ENCODE measurements around the gene DCBLD1. TPM values are rescaled to one million over a fixed set of nuclear protein-coding genes. Genes with fewer than 3 reads are reported as not detected.
A peak's percentile ranks its signal among the peaks of the same experiment; 100 is the strongest.

DCBLD1 gene
- total RNA-seq, 1 donor from 2014 or later, result 14.2 TPM

DNA sequence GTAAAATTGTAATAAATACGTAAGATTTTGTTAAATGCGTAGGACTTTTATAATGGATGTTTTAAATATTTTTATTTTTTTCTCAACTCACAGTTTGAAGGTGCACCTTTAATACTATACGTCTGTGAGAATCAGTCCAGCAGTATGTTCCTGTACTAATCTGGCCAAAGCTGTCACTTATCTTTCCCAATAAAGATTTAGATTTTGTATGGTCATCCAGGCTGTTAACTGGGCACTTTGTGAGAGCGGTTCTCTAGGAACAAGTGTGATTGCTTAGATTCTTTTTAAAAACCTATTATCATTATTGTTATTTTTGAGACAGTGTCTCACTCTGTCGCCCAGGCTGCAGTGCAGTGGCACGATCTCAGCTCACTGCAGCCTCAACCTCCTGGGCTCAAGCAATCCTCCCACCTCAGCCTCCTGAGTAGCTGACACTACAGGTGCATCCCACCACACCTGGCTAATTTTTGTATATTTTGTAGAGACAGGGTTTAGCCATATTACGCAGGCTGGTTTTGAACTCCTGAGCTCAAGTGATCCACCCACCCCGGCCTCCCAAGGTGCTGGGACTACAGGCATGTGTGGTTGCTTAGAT is 1.7 kb downstream of the DCBLD1 start:
- Histone ChIP-seq H3K4me3 (peak overlapping the region; percentile 52 to 84), H3K27ac (peak overlapping the region; percentile 92), H3K36me3 (no peaks in the 10 kb centered on the region), H3K4me1 (peaks cover 46% of the 10 kb centered on the region), H3K27me3 (no peaks in the 10 kb centered on the region), H3K9me3 (no peaks in the 10 kb centered on the region)
- intact Hi-C loops (cut with DNase I), result no loop called here
- DNase-seq (ENCODE audit: extremely low spot score in 2 of 2), result no peak
- TF ChIP-seq POLR2AphosphoS5 (IDR thresholded peaks at IDR 0.05; ENCODE audit: insufficient read depth in 1 of 2, low read depth in 1 of 2) (no peak), POLR2A (IDR thresholded peaks at IDR 0.05) (no peak)
- TF ChIP-seq, protein P1, sequence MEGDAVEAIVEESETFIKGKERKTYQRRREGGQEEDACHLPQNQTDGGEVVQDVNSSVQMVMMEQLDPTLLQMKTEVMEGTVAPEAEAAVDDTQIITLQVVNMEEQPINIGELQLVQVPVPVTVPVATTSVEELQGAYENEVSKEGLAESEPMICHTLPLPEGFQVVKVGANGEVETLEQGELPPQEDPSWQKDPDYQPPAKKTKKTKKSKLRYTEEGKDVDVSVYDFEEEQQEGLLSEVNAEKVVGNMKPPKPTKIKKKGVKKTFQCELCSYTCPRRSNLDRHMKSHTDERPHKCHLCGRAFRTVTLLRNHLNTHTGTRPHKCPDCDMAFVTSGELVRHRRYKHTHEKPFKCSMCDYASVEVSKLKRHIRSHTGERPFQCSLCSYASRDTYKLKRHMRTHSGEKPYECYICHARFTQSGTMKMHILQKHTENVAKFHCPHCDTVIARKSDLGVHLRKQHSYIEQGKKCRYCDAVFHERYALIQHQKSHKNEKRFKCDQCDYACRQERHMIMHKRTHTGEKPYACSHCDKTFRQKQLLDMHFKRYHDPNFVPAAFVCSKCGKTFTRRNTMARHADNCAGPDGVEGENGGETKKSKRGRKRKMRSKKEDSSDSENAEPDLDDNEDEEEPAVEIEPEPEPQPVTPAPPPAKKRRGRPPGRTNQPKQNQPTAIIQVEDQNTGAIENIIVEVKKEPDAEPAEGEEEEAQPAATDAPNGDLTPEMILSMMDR (IDR thresholded peaks at IDR 0.05), result no peak

DNA sequence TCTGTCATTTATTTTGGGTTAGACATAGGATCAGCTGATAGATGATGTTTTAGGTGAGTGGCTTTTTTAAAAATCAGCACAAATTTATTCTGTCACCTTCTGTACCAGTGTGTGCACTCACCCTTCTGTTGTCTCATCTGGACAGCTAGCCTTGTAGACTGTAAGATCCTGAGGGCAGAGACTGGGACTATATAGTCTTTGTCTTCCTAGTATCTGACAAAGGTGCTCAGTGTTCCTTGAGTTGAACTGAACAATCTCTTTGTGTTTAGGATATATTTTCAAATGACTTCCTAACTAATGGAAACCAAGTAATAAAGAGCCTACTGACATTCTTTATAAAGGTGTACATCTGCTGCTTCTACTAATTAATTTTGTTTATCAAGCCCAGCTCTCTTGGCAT is 3.0 kb downstream of the DCBLD1 start:
- Histone ChIP-seq H3K4me1 (peaks cover 47% of the 10 kb centered on the region), H3K27me3 (no peaks in the 10 kb centered on the region), H3K9me3 (no peaks in the 10 kb centered on the region), H3K27ac (peak overlapping the region; percentile 64), H3K36me3 (no peaks in the 10 kb centered on the region), H3K4me3 (no peak overlapping the region)
- intact Hi-C loops (cut with DNase I), result no loop called here
- DNase-seq (ENCODE audit: extremely low spot score in 2 of 2), result no peak
- TF ChIP-seq, protein P1 (IDR thresholded peaks at IDR 0.05), result no peak
- TF ChIP-seq POLR2AphosphoS5 (IDR thresholded peaks at IDR 0.05; ENCODE audit: insufficient read depth in 1 of 2, low read depth in 1 of 2) (no peak), POLR2A (IDR thresholded peaks at IDR 0.05) (no peak)

DNA sequence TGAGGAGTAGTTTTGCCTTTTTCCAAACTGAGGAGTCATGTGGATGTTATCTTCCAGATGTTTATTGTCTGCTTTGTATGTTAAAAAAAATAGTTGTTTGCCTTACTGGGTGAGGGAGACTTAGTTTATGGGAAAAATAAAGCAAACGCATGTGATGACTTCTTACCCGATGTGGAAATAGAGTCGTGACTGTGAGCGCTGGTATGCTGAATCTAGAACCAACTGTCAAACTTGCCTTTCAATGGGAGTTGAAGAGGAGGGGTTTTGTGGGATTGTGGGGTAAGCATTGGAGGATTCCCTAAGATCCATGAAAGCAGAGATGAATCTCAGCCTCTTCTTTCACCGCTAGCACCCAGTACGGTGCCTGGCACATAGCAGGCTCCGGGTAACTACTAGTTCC is 5.3 kb downstream of the DCBLD1 start:
- peak overlapping the region; percentile 64 for H3K27ac ChIP-seq

DNA sequence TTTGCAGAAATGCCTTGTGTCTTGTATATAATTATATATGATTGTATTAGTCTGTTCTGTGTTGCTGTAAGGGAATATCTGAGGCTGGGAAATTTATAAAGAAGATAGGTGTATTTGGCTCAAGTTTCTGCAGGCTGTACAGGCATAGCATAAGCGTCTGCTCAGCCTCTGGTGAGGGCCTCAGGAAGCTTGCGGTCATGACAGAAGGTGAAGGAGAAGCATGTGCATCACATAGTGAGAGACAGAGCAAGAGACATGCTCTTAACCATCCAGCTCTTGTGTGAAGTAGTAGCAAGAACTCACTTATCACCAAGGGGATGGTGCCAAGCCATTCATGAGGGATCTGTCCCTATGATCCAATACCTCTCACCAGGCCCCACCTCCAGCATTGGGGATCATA is 6.5 kb downstream of the DCBLD1 start:
- intact Hi-C loops (cut with DNase I), result no loop called here
- TF ChIP-seq POLR2AphosphoS5 (IDR thresholded peaks at IDR 0.05; ENCODE audit: insufficient read depth in 1 of 2, low read depth in 1 of 2) (no peak), POLR2A (IDR thresholded peaks at IDR 0.05) (no peak)
- TF ChIP-seq, protein P1 (IDR thresholded peaks at IDR 0.05), result no peak
- H3K27ac ChIP-seq, result peak overlapping the region; percentile 64
- H3K4me3 ChIP-seq, result no peak overlapping the region
- no peaks in the 10 kb centered on the region for H3K9me3 ChIP-seq
- H3K4me1 ChIP-seq, result peaks cover 34% of the 10 kb centered on the region
- DNase-seq (ENCODE audit: extremely low spot score in 2 of 2), result no peak
- no peaks in the 10 kb centered on the region for H3K36me3 ChIP-seq
- no peaks in the 10 kb centered on the region for H3K27me3 ChIP-seq

More for the DNA sequence above, 5.3 kb downstream of the DCBLD1 start:
- Histone ChIP-seq H3K36me3 (no peaks in the 10 kb centered on the region), H3K27me3 (no peaks in the 10 kb centered on the region), H3K4me1 (peaks cover 39% of the 10 kb centered on the region), H3K9me3 (no peaks in the 10 kb centered on the region), H3K4me3 (no peak overlapping the region)
- intact Hi-C loops (cut with DNase I), result no loop called here
- TF ChIP-seq POLR2A (IDR thresholded peaks at IDR 0.05), result no peak
- DNase-seq (ENCODE audit: extremely low spot score in 2 of 2), result no peak

DNA sequence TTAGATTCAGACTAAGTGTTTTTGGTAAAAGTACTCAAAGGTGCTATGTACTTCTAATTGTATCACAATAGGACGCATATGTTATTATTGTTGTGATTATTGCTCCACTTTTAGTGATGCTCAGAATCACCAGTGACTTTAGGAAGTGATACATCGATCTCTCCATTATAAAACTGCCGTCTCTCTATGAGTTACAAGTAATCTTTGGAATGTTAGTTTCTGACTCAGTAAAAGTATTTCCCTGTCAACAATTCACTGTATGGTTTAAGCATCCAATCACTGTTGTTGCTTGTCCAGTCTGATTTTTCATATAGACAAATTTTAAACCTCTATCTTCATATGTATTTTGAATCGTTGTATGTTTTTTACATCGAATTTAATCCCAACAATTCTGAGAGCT is 9.4 kb downstream of the DCBLD1 start:
- peaks cover 46% of the 10 kb centered on the region for H3K4me1 ChIP-seq
- H3K9me3 ChIP-seq, result no peaks in the 10 kb centered on the region
- no peak overlapping the region for H3K4me3 ChIP-seq
- no peaks in the 10 kb centered on the region for H3K27me3 ChIP-seq
- no peak overlapping the region for H3K27ac ChIP-seq
- no peaks in the 10 kb centered on the region for H3K36me3 ChIP-seq
- TF ChIP-seq POLR2A (IDR thresholded peaks at IDR 0.05) (no peak), POLR2AphosphoS5 (IDR thresholded peaks at IDR 0.05; ENCODE audit: insufficient read depth in 1 of 2, low read depth in 1 of 2) (no peak)
- TF ChIP-seq, protein P1 (IDR thresholded peaks at IDR 0.05), result no peak
- intact Hi-C loops (cut with DNase I), result no loop called here
- no peak for DNase-seq (ENCODE audit: extremely low spot score in 2 of 2)
